ENCODE results near the gene CD55.
A peak's percentile ranks its signal among the peaks of the same experiment; 100 is the strongest.
"Not testable (repeated sequence)": the region's sequence is repeated elsewhere in the genome, so short reads cannot be mapped to it uniquely, and the experiment has no call there.

Gene CD55

DNA sequence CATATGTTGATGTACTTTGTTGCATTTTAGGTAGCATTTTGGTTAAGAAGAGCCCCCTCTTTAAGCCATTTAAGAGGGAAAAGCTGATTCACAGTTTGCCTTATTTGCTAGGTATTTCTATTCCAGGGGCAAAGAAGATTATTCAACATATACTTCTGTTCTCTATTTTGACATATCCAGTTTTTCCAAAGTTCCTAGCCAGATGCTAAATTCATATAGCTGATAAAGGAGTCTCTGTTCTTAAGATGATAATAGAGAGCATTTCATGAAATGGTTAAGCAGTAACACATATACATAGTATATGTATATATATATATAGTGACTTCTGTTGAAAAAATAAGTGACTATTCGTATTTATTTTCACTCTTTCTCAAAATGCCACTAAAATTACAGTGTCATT lies 15.5 kb upstream of the CD55 start:
- no peak for DNase-seq (ENCODE audit: low spot score)

DNA sequence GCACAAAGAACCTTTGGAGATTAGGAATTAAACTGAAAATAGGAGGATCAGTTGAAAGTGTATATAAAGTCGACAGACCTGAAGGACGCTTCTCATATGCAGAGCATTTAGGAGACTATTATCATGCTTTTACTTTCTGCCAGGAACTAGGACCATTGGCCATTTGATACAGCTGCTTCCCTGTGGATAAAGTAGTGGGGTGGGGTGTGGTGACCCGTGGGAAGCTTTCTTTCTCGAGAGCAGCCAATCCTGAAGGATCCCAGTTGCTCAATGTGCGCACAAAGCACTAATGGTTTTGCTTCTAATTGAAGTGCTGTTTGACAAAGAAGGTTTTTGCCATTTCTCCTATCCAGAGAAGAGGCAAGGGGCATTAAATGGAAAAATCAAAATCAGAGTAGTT lies 14.9 kb upstream of the CD55 start:
- no peak for DNase-seq (ENCODE audit: low spot score)

- no peak for DNase-seq (ENCODE audit: low spot score)
These were observed 12.9 kb upstream of the CD55 start for GRCh38 chr1:207308451-207309190.

DNA sequence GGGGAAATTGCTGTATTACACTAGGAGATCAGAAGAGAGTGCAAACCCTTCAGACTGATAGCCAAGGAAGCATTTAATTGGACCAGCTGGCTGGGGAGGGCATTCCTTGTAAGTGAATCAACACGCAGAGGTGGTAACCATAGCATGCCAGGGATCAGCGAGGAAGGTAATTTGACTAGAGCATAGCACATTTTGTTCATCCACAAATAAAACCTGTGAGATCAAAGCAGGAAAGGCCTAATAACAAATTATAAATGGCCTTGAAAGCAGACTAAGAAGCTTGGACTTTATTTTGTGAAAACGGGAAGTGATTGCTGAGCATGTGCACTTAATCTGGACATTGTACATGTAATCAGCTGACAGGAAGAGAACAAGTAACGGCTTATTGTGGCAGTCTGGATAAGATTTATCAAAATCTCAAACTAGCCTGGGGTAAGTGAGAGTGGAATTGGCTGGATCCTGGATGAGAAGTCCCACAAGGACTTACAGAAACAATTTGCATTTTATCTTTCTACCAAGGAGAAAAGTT lies 11.7 kb upstream of the CD55 start:
- peak; percentile 29 for DNase-seq (ENCODE audit: low spot score)

DNA sequence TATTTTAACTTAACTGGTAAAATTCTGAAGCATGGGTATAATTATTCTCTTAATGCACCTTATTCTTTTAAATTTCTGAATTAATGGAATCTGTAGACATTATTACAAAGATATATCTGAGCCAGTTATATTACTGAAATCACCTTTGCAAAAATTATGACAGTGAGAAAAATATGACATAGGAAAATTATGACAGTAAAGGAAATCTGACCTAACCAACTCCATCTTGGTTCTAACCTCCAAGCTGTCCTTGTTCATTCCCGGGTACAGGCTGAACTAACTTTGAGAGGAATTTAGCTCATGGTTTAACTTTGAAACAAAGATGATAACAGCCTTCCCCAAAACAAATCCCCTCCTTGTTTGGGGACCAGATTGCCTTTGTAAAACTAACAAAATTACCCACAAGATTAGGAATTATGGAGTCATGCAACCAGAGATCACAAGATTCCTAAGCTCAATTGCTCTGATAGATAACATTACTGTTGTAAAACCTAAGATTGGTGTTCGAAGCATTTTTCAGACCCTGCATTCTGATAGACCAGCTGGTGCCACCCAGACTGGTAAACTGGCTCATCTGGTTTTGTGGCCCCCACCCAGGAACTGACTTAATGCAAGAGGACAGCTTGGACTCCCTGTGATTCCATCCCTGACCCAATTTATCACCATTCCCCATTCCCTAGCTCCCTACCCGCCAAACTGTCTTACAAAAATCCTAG lies 9.4 kb upstream of the CD55 start:
- DNase-seq (ENCODE audit: low spot score) = no peak

DNA sequence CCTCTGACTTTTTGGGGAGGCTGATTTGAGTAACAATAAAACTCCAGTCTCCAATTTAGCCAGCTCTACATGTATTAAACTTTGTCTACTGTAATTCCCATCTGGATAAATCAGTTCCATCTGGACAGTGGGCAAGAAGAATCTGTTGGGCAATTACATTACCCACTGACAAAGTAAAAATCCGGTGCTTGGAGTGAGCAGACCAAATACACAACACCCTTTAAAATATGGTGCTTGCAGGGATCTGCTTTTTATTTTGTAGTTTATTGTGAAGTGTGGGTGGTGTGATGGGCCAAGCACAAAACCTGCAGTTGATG lies 8.9 kb upstream of the CD55 start:
- no peak for DNase-seq (ENCODE audit: low spot score)

DNA sequence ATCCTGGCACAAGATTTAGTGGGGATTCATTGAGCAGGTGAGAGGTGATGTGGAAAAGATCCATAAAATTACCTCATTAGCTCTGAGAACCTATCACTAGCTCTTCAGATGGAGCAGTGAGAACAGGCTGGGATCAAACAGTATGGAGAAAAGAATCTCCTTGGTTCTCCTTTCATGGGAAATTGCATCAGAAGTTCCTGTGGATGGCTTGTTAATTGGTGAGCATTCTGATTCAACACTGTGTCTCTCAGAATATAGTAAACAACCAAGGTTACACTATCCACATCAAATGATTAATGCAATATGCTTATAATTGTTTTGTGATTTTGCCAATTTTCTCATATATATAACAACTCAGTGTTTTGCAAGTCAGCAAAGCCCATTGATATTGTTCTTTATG lies 8.3 kb upstream of the CD55 start:
- DNase-seq (ENCODE audit: low spot score) = no peak

DNA sequence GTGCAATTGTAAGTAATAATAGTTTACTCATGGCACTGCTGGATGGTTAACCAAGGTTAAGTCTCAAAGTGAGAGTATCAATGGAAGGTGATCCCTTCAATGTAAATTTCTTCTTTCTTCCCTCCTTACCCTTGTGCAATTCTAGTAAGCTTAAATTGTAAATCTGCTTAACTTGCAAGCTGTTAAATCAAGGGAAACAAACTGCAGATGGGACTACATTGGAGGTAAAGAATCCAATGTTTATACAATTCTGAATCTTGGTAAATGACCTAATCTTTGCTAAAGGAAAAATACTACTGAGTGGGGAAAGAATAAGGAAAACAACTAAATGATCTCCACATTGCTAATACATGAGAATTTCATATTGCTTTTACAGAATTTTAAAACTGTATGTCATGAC lies 6.7 kb upstream of the CD55 start:
- DNase-seq (ENCODE audit: low spot score) = no peak

- DNase-seq (ENCODE audit: low spot score) = no peak
These were observed 6.0 kb upstream of the CD55 start for GRCh38 chr1:207315435-207315834.

DNA sequence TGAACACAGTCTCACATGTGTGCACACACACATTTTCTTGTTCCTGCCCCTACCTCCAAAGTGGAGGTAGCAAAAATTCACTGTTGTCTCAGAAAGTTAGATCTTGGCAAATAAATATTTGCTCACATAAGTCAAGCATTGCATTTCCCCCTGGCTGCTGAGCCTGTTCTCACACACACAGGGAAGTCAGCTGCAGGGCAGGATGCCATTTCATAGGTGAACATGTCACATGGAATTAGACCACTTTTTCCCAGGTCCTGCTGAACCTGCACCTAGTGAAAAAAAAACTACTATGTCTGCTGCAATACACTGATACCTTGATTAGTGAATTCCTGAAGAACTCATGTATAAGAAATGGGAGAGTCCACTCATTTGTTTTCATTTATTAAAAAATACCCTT lies 5.3 kb upstream of the CD55 start:
- DNase-seq (ENCODE audit: low spot score) = no peak

DNA sequence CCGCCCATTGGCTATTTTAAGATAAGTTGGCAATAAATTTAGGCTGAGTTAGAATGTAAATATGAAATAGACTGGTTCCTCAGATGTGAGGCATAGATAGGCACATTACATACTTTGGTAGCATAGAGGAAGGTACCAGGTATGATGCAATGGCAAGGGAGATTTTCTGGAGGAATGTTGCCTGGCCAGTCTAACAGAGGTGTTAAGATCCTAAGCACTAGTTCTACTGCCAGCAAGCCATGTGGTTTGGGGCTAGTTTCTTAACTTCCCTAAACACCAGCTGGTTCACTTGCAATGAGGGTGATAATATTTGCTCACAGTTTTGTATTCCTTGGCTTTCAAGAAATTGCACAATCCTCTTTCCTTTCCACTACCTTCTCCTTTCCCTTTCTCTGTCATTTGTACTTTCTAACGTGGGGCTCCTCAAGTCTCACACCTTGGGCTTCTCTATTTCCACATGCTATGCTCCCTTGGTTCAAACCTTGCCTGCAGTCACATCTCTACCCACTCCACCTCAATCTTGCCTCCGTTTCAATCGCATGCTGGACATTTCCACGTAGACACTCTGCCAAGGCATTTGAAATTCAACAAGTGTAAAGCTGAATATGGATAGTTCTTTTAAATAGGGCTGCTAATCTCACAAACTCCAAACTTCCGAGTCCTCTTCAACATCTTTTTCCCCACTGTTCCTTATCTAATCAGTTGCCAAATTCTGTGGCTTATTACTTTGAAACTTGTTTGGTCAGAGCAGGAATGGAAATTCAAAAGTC lies 4.7 kb upstream of the CD55 start:
- DNase-seq (ENCODE audit: low spot score) = peak; percentile 44

- DNase-seq (ENCODE audit: low spot score) = no peak
These were observed 3.9 kb upstream of the CD55 start for GRCh38 chr1:207317561-207317960.

GRCh38 chr1:207318072-207318619 lies 3.3 kb upstream of the CD55 start:
- DNase-seq (ENCODE audit: low spot score) = no peak

GRCh38 chr1:207319199-207319598 lies 2.3 kb upstream of the CD55 start:
- no peak for DNase-seq (ENCODE audit: low spot score)

DNA sequence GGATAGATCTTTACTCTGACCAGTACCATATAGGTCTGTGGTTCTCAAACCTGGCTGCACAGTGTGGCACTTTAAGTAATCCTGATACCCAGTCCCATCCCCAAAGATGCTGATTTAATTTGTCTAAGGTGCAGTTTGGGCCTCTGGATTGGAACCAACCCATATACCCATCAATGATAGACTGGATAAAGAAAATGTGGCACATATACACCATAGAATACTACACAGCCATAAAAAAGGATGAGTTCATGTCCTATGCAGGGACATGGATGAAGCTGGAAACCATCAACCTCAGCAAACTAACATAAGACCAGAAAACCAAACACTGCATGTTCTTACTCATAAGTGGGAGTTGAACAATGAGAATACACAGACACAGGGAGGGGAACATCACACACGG lies 1.4 kb upstream of the CD55 start:
- not testable (repeated sequence) for DNase-seq (ENCODE audit: low spot score)

DNA sequence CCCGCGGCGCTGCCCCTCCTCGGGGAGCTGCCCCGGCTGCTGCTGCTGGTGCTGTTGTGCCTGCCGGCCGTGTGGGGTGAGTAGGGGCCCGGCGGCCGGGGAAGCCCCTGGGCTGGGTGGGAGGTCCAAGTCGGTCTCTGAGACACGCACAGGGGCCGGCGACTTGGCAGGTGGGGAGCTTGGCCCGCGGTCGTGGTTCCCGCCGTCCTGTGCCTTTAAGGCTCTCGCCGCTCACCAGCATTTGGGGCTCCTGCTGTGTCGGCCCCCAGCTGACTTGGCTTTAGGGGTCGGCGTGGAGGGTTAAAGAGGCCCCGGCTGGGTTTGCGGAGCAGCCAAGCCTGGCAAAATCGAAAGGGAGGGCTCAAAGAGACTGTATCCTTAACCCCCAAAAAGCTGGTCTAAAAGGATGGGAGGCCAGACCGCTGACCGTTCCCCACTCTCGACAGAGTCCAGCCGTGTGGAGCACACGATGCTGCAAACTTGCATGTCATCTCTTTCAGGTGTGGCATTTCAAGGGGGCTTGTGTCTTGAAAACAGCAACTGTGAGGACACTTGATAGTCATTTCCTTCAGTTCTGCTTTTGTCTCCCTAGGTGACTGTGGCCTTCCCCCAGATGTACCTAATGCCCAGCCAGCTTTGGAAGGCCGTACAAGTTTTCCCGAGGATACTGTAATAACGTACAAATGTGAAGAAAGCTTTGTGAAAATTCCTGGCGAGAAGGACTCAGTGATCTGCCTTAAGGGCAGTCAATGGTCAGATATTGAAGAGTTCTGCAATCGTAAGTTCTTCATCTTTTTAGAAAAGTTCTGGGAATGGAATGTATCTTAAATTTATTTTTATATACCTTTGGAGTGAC lies 540 bp downstream of the CD55 start:
- no peak for DNase-seq (ENCODE audit: low spot score)

- DNase-seq (ENCODE audit: low spot score) = no peak
These were observed 2.1 kb downstream of the CD55 start for GRCh38 chr1:207323425-207324225.

- DNase-seq (ENCODE audit: low spot score) = no peak
These were observed 6.5 kb downstream of the CD55 start for GRCh38 chr1:207328004-207328403.

DNA sequence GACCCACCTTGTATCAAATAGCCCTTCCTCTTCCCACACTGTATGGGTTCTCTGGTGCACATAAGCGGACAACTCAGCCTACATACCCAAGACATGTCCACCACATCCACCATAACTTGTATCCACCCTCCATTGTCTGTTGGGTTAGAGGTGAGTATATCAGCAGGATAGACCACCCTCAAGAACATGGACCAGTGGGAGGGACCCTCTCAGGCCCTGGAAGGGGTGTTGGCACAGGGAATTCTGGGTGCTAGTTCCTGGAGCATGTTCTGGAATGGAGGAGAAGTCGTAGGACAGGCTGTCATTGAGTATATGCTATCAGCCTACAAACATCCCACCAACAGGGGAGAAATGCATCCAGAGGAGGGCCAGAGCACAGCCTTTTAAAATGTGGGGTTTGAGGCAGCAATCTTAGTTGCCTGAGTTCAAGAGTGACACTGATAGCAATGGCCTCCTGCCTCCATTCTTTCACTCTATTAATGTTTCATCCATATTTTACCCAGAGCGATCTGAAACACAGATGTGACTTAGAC lies 7.5 kb downstream of the CD55 start:
- no peak for DNase-seq (ENCODE audit: low spot score)

DNA sequence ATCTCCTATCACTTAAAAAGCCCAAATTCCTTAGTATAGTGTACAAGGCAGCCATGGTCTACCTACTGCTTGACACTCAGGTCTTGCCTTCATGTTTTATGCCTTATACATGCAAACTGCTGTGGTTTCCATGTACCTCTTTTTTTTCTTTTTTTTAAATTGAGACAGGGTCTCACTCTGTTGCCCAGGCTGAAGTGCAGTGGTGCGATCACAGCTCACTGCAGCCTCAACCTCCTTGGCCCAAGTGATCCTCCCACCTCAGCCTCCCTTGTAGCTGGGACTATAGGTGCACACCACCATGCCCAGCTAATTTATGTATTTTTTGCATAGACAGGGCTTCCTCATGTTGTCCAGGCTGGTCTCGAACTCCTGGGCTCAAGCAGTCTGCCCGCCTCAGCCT lies 8.0 kb downstream of the CD55 start:
- DNase-seq (ENCODE audit: low spot score) = no peak

Measured in iPS-NIHi11 (cell line).